HG02885 (cell line): ENCODE results near the gene DAB1.

ENCODE experiments used
- ATAC-seq: cut with Tn5 transposase; IDR thresholded peaks from one replicate; pipeline ENCODE4 v1.9.1; 2021; ENCODE audit warnings: mild to moderate bottlenecking; ENCODE audit not compliant: unreplicated experiment, poor library complexity

DAB1 gene

GRCh38 chr1:56967900-56968832 lies 455.7 kb downstream of the DAB1 start:
- no peak for ATAC-seq

GRCh38 chr1:56967355-56967754 lies 456.5 kb downstream of the DAB1 start:
- ATAC-seq: no peak

- ATAC-seq: no peak
Observed at GRCh38 chr1:56966698-56966999, 457.2 kb downstream of the DAB1 start.

GRCh38 chr1:56965916-56966697 lies 457.8 kb downstream of the DAB1 start, which contains the start of gene C8B:
Gene C8B, minus strand, starts transcription at chr1:56966015. Its CDS starts 67 bp downstream, at chr1:56965948.
- ATAC-seq: no peak

- no peak for ATAC-seq
Observed at GRCh38 chr1:56965191-56965590, 458.7 kb downstream of the DAB1 start.

GRCh38 chr1:56964349-56965017 lies 459.4 kb downstream of the DAB1 start:
- no peak for ATAC-seq

GRCh38 chr1:56963667-56964066 lies 460.2 kb downstream of the DAB1 start:
- ATAC-seq: no peak

GRCh38 chr1:56961426-56961825 lies 462.4 kb downstream of the DAB1 start:
- ATAC-seq: no peak

GRCh38 chr1:56958526-56958925 lies 465.3 kb downstream of the DAB1 start:
- no peak for ATAC-seq

GRCh38 chr1:56957931-56958330 lies 465.9 kb downstream of the DAB1 start:
- ATAC-seq: no peak

GRCh38 chr1:56954664-56955063 lies 469.2 kb downstream of the DAB1 start:
- no peak for ATAC-seq

- ATAC-seq: no peak
Observed at GRCh38 chr1:56953386-56953785, 470.5 kb downstream of the DAB1 start.

- no peak for ATAC-seq
Observed at GRCh38 chr1:56952501-56952900, 471.4 kb downstream of the DAB1 start.

- no peak for ATAC-seq
Observed at GRCh38 chr1:56948403-56949023, 475.3 kb downstream of the DAB1 start.
